GM12874 (cell line): ENCODE measurements around the gene TSHR.

Experiments used
- CTCF ChIP-seq: IDR thresholded peaks from 2 replicates; pipeline ENCODE4 v1.5.1; 2011; ENCODE audit warnings: low read depth, mild to moderate bottlenecking, control low read depth, low read length, moderate library complexity; ENCODE audit not compliant: insufficient read depth

The TSHR gene

GRCh38 chr14:80927083-80927989 lies 28.1 kb upstream of the TSHR start:
- peak; percentile 12; the same call in 1 of the 2 replicates for TF ChIP-seq CTCF

- no peak for TF ChIP-seq CTCF
Observed at GRCh38 chr14:80930095-80930494, 25.3 kb upstream of the TSHR start.

GRCh38 chr14:80930836-80931389 lies 24.5 kb upstream of the TSHR start:
- no peak for TF ChIP-seq CTCF

- TF ChIP-seq CTCF = no peak
Observed at GRCh38 chr14:80933282-80933681, 22.1 kb upstream of the TSHR start.

GRCh38 chr14:80933686-80934085 lies 21.7 kb upstream of the TSHR start:
- no peak for TF ChIP-seq CTCF

- no peak for TF ChIP-seq CTCF
Observed at GRCh38 chr14:80940146-80940545, 15.3 kb upstream of the TSHR start.

GRCh38 chr14:80941241-80942185 lies 13.9 kb upstream of the TSHR start, which contains the start of gene CEP128:
Gene CEP128, minus strand, starts transcription at chr14:80941738.
- TF ChIP-seq CTCF = no peak
